Nucleus accumbens (tissue), 56 donors: ENCODE results near the gene MED8.

Source experiments
- DNase-seq, 56 donors: peaks; one replicate each; lab custom pipeline; 2025; lab: John Stamatoyannopoulos, UW

MED8 gene, protein sequence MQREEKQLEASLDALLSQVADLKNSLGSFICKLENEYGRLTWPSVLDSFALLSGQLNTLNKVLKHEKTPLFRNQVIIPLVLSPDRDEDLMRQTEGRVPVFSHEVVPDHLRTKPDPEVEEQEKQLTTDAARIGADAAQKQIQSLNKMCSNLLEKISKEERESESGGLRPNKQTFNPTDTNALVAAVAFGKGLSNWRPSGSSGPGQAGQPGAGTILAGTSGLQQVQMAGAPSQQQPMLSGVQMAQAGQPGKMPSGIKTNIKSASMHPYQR

GRCh38 chr1:43389326-43390313 lies at the start of gene MED8, which contains the start of gene SZT2:
Gene MED8, minus strand, starts transcription at chr1:43389800. Its CDS starts 36 bp downstream, at chr1:43389764.
Gene SZT2, plus strand, starts transcription at chr1:43389899. Its CDS starts 70 bp downstream, at chr1:43389969.
- peak; percentile 58 to 97 (median 91) for DNase-seq

DNA sequence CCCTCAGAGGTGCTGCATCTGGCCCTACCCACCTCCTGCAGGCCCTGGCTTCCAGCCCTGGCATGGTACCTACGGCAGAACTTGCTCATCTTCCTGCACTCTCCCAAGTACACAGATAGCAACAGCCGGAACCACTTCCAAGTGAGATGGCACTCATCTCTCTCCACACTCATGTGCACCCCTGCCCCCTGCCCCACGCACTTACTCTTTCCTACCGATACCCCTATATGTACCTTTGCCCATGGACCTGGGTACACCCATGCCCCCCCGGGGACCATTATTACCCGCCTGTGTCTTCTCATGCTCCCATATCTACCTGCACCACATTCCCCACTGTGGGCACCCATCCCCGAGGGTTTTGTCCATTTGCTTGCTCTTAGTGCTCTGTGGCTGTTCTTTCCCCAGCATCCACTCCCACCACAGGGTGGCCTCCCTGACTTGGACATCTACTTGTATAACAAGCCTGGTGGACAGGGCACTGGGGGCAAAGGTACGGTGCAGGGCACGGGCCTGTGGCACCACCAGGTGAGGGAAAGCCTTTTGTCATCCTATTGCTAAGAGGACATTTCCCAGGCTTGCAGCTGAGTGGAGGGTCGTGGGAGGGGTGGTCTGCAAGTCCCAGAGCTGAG lies 49.5 kb upstream of the MED8 start:
- no peak for DNase-seq

- no peak for DNase-seq
Observed at GRCh38 chr1:43438576-43438952, 49.0 kb upstream of the MED8 start.

GRCh38 chr1:43438006-43438405 lies 48.4 kb upstream of the MED8 start:
- no peak for DNase-seq

DNA sequence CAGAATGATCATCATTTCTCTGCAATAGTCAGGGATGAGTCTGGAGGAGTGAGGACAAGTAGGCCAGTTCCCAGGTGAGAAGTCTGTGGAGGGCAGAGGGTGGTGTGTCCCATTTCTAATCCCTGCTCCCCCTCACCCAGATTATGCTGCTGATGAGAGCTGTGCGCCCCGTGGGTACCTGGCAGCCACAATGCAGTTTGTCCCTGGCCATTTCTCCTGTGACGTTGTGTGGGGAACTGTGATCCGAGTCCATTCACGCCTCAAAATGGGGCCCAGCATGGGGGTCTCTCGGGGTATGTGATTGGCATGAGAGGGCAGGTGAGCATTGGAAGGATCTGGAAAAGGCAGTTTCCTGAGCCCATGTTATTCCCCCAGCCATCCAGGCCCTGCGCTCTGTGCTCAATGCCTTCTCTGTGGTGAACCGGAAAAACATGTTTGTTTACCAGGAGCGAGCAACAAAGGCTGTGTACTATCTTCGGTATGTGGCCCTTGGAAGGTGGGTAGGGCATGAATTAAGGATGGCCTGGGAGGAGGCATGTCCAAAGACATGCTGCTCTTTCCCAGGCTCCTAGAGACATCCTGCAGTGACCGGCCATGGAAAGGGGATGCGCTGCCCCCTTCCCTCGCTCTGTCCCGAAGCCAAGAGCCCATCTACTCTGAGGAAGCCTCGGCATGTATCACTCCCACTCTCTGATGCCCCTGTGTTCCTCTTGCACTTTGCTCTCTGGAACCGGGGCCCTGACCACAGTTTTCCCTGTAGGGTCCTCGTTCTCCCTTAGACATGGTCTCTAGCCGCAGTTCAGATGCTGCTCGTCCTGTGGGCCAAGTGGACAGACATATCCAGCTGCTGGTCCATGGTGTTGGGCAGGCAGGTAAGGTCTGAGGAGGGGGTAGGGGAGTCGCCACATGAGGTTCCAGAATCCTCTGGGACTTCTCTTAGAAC lies 47.7 kb upstream of the MED8 start:
- no peak for DNase-seq

- no peak for DNase-seq
Observed at GRCh38 chr1:43436371-43436770, 46.8 kb upstream of the MED8 start.

- no peak for DNase-seq
Observed at GRCh38 chr1:43435146-43436145, 45.8 kb upstream of the MED8 start.

DNA sequence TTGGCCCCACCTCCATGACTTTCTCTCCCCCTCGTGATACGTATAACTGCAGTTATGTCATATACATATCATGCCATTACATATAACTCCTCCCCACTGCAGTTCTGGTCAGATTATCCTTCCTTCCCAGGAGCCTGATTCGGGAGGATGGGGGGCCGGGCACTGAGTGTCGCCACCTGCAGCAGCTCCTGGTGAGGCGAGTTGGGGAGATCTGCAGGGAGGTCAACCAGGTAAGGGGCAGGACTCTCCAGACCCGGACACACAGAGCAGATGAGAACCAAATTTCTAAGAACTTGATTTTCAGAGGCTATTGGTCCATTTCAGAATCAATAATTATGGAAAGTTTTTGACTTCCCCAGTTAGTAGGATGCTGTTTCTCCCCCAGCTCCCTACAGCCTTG lies 44.7 kb upstream of the MED8 start:
- no peak for DNase-seq

- DNase-seq = no peak
Observed at GRCh38 chr1:43432907-43433306, 43.3 kb upstream of the MED8 start.

- DNase-seq = no peak
Observed at GRCh38 chr1:43432171-43432860, 42.7 kb upstream of the MED8 start.

GRCh38 chr1:43431676-43432075 lies 42.1 kb upstream of the MED8 start:
- DNase-seq = no peak

DNA sequence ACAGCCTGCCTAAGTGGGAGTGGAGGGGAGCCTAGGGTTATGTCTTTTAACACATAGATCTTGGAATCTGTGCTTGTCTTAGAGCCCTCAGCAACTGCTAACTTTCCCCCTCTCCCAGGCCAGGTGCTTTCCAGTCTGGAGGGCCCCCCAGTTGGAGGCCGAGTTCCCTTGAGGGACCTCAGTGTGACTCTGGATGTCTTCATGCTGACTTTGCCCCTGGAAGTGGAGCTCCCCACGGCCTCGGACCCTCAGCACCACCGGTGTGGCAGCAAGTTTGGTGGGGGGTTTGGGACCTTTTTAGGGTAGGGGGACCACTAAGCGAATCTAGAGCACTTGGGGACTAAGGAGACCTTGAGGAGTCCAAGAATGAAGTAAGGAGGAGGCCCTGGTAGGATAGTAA lies 41.2 kb upstream of the MED8 start:
- DNase-seq = no peak

DNA sequence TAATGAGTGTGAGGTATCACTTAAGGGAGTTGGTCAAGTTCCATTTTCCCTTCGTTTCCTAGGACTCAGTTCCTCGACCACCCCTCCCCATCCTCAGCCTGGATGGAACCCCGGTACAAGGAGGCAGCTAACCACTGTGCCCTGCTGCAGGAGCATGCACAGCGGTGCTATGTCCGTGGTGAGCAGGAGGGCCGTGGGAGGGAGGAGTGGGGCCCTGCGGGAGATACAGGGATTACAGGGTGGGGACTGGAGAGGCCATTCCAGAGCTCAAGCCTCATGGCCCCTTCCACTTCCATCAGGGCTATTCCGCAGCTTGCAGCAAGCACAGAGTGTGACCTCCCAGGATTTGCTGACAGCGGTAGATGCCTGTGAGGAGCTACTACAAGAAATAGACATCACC lies 38.3 kb upstream of the MED8 start:
- no peak for DNase-seq

DNA sequence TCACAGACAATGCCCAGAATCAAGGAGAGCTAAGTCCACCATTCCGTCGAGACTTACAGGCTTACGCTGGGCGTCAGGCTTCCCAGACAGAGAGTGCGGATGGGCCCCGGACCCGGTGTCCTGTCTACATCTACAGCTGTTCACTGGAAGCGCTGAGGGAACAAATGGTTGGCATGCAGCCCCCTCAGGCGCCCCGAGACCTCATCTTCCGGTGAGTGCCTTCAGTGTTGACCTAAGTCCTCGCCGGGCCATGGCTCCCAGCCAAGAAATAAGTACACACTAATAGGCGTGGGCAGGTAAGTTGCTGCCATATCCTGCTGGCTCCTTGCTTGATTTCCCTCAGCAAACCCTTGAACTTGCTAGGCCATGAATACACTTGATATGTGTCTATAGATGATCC lies 37.9 kb upstream of the MED8 start:
- no peak for DNase-seq

DNA sequence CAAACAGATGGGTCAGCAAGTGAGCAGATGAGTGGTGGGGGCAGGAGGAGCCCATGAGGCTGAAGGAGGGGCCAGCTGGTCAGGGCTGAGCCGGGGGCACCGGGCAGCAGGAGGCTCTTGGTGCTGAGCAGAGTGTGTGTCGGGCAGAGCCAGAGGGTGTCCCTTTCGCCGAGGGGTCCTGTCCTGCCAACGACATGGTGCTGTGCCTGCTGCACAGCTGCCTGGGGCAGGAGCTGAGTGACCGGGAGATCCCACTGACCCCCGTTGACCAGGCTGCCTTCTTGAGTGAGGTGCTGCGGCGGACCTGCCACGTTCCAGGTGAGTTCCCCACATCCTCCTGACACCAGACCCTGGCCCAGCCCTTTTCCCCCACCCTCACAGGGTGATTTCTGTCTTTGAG lies 36.6 kb upstream of the MED8 start:
- DNase-seq = no peak

GRCh38 chr1:43425045-43425444 lies 35.4 kb upstream of the MED8 start:
- no peak for DNase-seq

- DNase-seq = no peak
Observed at GRCh38 chr1:43423672-43424550, 34.3 kb upstream of the MED8 start.
